Measurements from ENCODE around the gene DIDO1. TPM values are rescaled to one million over a fixed set of nuclear protein-coding genes. Genes with fewer than 3 reads are reported as not detected.

DIDO1 gene
- total and polyA plus RNA-seq, 9 of the 15 experiments (the other 6 are each of a cell fraction or from before 2014, with no cell fraction given), result 4.4 to 46.8 (median 31.2) TPM

DNA sequence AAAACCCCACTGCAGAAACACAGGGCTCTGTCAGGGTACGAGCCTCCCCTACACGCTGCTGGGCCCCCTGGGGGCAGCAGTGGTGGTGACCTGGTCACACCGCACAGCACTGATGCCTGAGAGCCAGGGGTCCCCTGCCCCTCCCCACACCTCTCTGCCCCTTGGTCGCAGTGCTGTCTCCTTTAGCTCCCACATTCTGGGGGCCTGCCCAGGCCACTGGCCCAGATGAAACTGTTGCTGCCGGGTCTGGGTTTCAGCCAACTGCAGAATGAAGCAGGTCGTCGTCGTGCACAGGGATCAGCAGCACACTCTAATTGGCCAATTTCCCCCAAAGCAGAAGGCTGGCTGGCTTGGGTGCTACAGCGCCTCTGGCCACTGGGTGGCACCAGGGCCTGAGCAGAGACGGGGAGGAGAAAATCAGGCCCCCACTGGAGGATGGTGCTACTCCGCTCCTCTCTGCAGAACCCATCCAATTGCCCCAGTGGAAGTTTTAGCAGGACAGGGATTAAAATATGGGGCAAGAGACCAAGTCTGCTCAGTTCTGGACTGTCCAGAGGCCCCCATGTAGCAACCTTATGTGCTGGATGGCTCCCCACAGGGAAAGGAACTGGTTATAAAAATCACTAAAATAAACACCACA lies 26.1 kb downstream of the DIDO1 start (continued):
- no peak for TF ChIP-seq EHMT2 (IDR thresholded peaks at IDR 0.05)
- TF ChIP-seq CHD4 (IDR thresholded peaks at IDR 0.05; ENCODE audit: insufficient read depth, insufficient replicate concordance, low read depth, low read length, poor library complexity, severe bottlenecking), result no peak
- TF ChIP-seq SNRNP70 (optimal IDR thresholded peaks at IDR 0.05; ENCODE audit: low read depth, low read length), result no peak
- no peak for TF ChIP-seq CREB1 (IDR thresholded peaks at IDR 0.05)
- TF ChIP-seq CREB1 (CRISPR knock-in tag; IDR thresholded peaks at IDR 0.05), result no peak
- TF ChIP-seq, protein P1, sequence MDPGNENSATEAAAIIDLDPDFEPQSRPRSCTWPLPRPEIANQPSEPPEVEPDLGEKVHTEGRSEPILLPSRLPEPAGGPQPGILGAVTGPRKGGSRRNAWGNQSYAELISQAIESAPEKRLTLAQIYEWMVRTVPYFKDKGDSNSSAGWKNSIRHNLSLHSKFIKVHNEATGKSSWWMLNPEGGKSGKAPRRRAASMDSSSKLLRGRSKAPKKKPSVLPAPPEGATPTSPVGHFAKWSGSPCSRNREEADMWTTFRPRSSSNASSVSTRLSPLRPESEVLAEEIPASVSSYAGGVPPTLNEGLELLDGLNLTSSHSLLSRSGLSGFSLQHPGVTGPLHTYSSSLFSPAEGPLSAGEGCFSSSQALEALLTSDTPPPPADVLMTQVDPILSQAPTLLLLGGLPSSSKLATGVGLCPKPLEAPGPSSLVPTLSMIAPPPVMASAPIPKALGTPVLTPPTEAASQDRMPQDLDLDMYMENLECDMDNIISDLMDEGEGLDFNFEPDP (CRISPR knock-in tag; IDR thresholded peaks at IDR 0.05), result no peak
- no peak for TF ChIP-seq ETV6 (IDR thresholded peaks at IDR 0.05; ENCODE audit: borderline replicate concordance in 1 of 2, low read depth in 2 of 2, low read length in 1 of 2)
- TF ChIP-seq ETV6 (CRISPR knock-in tag; IDR thresholded peaks at IDR 0.05; ENCODE audit: borderline replicate concordance), result no peak
- no peak for TF ChIP-seq MAFK (IDR thresholded peaks at IDR 0.05; ENCODE audit: low read length)
- no peak for TF ChIP-seq MTA3 (IDR thresholded peaks at IDR 0.05; ENCODE audit: borderline replicate concordance)
- TF ChIP-seq XRCC4 (IDR thresholded peaks at IDR 0.05; ENCODE audit: extremely low read depth, insufficient read depth, insufficient read length), result no peak
- peak; percentile 48 to 74 for TF ChIP-seq RAD21 (CRISPR knock-in tag; conservative IDR thresholded peaks at IDR 0.05 in 1 of 2, IDR thresholded peaks at IDR 0.05 in 1 of 2)
- TF ChIP-seq, protein P2, sequence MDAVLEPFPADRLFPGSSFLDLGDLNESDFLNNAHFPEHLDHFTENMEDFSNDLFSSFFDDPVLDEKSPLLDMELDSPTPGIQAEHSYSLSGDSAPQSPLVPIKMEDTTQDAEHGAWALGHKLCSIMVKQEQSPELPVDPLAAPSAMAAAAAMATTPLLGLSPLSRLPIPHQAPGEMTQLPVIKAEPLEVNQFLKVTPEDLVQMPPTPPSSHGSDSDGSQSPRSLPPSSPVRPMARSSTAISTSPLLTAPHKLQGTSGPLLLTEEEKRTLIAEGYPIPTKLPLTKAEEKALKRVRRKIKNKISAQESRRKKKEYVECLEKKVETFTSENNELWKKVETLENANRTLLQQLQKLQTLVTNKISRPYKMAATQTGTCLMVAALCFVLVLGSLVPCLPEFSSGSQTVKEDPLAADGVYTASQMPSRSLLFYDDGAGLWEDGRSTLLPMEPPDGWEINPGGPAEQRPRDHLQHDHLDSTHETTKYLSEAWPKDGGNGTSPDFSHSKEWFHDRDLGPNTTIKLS (IDR thresholded peaks at IDR 0.05; ENCODE audit: borderline replicate concordance, low read depth), result no peak
- TF ChIP-seq ARID1B (IDR thresholded peaks at IDR 0.05), result no peak
- TF ChIP-seq, protein P3, sequence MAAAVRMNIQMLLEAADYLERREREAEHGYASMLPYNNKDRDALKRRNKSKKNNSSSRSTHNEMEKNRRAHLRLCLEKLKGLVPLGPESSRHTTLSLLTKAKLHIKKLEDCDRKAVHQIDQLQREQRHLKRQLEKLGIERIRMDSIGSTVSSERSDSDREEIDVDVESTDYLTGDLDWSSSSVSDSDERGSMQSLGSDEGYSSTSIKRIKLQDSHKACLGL (CRISPR knock-in tag; IDR thresholded peaks at IDR 0.05; ENCODE audit: borderline replicate concordance, poor library complexity, severe bottlenecking), result no peak

Data from K562 (cell line).